HG03378 (cell line): Measurements from ENCODE around the gene RAB7B.

ENCODE experiments used
- ATAC-seq: cut with Tn5 transposase; IDR thresholded peaks from one replicate; pipeline ENCODE4 v1.9.1; 2021; ENCODE audit warnings: mild to moderate bottlenecking, moderate library complexity; ENCODE audit not compliant: unreplicated experiment

RAB7B gene

GRCh38 chr1:206023695-206024094 lies 20.5 kb upstream of the RAB7B start, which contains the start of gene CTSE:
CTSE (minus strand) TSS chr1:206023895; CDS start chr1:206023791, 104 bp downstream.
- no peak for ATAC-seq

GRCh38 chr1:206022766-206023165 lies 19.6 kb upstream of the RAB7B start:
- no peak for ATAC-seq

- no peak for ATAC-seq
Observed at GRCh38 chr1:206021626-206022365, 18.6 kb upstream of the RAB7B start.

GRCh38 chr1:206021008-206021625 lies 17.9 kb upstream of the RAB7B start:
- no peak for ATAC-seq

- ATAC-seq, result no peak
Observed at GRCh38 chr1:206020393-206021007, 17.3 kb upstream of the RAB7B start.

GRCh38 chr1:206015071-206015470 lies 11.9 kb upstream of the RAB7B start:
- no peak for ATAC-seq

- ATAC-seq, result no peak
Observed at GRCh38 chr1:206014601-206015000, 11.4 kb upstream of the RAB7B start.

- no peak for ATAC-seq
Observed at GRCh38 chr1:206013026-206013795, 10.0 kb upstream of the RAB7B start.

GRCh38 chr1:206012086-206012859 lies 9.1 kb upstream of the RAB7B start:
- peak; percentile 93 for ATAC-seq

GRCh38 chr1:206011057-206011456 lies 7.9 kb upstream of the RAB7B start:
- no peak for ATAC-seq

GRCh38 chr1:206010060-206010459 lies 6.9 kb upstream of the RAB7B start:
- ATAC-seq, result no peak

GRCh38 chr1:206006946-206007345 lies 3.8 kb upstream of the RAB7B start:
- no peak for ATAC-seq

GRCh38 chr1:206005778-206006180 lies 2.6 kb upstream of the RAB7B start:
- no peak for ATAC-seq

- ATAC-seq, result no peak
Observed at GRCh38 chr1:206005234-206005633, 2.0 kb upstream of the RAB7B start.

GRCh38 chr1:206004826-206005225 lies 1.6 kb upstream of the RAB7B start:
- no peak for ATAC-seq

- no peak for ATAC-seq
Observed at GRCh38 chr1:206003854-206004800, 932 bp upstream of the RAB7B start.

- no peak for ATAC-seq
Observed at GRCh38 chr1:206002160-206002559, 1.0 kb downstream of the RAB7B start.

- no peak for ATAC-seq
Observed at GRCh38 chr1:206001476-206001888, 1.7 kb downstream of the RAB7B start.

GRCh38 chr1:206000641-206001339 lies 2.4 kb downstream of the RAB7B start:
- no peak for ATAC-seq
